ENCODE results near the gene PAAF1.
"Not testable (repeated sequence)": the region's sequence is repeated elsewhere in the genome, so short reads cannot be mapped to it uniquely, and the experiment has no call there.

PAAF1 gene, protein sequence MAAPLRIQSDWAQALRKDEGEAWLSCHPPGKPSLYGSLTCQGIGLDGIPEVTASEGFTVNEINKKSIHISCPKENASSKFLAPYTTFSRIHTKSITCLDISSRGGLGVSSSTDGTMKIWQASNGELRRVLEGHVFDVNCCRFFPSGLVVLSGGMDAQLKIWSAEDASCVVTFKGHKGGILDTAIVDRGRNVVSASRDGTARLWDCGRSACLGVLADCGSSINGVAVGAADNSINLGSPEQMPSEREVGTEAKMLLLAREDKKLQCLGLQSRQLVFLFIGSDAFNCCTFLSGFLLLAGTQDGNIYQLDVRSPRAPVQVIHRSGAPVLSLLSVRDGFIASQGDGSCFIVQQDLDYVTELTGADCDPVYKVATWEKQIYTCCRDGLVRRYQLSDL

DNA sequence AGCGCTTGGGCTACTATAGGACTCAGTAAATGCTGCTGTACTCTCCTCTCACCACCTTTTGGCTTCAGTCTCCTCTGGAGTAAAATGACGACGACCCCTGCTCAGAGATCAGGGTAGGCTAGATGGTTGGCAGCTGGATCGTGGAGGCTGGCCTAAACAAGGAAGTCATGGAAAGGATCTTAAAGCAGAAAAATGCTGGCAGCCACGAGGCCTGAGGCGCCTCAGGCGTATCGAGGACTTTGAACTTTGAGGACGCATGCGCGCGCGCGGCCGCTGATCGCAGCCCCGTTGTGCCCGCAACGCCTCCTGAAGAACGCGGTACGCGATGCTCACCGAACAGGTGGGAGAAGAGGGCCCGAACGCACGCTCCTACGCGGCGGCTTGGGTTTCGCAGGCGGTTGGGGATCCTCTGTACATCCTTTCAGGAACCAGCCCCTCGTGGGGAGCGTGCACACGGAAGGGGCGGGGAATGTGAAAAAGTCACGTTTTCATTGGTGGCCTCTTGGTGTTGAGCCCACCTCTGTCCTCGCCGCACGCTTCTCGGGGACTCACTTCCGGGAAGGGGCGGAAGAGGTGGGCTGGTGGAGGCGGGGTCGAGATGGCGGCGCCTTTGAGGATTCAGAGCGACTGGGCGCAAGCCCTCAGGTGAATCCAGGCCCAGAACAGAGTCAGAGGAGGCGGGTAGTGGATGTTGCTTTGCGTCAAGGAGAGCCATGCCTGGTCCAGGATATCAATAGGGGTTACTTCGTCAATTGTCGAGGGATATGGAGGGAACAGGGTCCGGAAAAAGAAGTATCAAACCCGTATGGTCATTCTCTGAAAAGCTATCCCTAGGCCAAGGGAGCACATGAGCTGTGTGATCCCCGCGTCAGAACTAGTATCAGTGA, at the start of gene PAAF1, which contains the start of gene COA4:
Gene PAAF1, plus strand, starts transcription at position 576 of the 887 bp plus-strand sequence. Its CDS starts 23 bp downstream, at position 599.
Gene COA4, minus strand, starts transcription at position 423 of the 887 bp plus-strand sequence. CDS start 3,468 bp downstream, outside the sequence.
- peak; percentile 88 for DNase-seq (ENCODE audit: low read depth)

DNA sequence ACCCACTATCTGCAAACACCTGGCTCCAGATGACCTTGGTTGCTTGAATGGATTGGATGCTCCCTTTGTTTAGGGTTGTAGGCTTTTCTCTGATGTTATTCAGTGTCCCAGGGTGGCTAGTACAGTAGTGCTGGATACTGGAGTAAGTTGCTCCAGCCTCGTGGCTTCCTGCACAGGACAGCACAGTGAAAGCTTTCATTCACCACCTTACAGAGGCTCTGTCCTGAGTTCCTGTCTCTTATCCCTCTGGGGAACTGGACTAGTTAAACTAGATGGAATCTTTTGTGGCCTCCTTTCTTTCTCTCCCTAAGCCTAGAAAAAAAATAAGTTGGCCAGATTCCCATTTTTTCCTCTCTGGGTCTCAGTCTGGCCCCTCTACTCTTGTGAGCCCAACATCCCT, 46.5 kb upstream of the PAAF1 start:
- DNase-seq (ENCODE audit: low read depth) = no peak

DNA sequence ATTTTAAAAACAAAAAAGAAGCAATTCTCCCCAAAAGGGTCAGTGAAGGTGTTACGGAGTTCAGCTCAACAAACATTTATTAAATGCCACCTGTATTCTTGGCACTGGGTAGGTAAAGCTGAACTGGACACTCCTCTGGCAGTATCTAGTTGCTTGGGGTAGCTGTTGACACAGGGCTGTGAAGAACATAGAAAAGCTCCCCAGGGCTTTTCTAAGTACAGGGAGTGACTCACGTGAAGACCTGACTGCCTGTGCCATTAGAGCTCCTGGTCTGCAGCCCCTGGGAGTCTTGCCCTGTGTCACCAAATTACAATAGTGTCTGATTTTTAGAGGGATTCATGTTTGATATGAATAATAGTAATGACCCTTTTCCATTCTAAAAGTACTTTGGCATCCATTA, 43.7 kb upstream of the PAAF1 start:
- no peak for DNase-seq (ENCODE audit: low read depth)

DNA sequence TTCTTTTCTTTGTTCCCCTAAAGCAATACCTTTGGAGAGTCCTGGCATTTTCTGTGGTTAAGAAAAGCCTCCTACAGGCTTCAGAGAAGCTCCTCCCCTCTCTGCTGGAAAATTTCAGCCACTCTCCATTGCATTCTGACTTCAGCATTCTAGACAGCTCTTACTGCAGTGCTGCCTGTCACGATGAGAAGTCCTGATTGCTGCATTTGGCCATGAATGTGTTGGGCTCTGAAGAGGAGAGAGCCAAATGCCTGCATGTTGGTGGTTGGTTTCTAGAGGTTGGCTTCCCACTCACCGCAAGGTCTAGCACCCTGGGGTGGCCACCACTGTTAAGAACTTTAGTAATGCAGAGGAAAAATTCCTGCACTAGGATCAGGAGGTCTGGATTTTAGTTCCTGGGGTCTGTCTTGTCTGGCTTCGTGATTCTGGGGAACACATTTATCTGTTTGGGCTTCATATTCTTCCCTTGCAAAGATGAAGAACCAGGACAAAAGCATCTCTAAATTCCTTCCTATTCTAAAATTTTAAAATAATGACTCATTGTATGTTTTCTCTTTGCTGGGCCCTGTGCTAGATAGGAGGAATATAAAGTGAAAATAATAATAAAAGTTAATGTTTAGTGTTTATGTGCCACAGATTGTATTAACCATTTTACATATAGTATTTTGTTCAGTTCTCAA, 38.2 kb upstream of the PAAF1 start:
- DNase-seq (ENCODE audit: low read depth) = no peak

DNA sequence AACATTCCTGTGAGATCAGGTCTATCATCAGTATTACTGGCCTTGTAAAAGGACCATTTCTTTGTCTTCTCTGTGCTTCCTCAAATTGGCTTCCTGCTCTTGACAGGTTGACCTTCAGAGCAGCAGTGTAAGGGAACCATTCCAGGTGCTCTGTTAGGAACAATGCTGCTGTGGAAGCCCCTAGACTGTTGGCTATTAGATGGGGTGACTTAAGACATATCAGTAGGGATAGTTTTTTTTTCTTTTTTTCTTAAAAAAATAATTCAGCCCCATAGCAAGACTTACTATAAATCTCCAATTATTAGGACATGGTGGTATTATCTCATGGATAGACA, 37.7 kb upstream of the PAAF1 start:
- DNase-seq (ENCODE audit: low read depth) = no peak

DNA sequence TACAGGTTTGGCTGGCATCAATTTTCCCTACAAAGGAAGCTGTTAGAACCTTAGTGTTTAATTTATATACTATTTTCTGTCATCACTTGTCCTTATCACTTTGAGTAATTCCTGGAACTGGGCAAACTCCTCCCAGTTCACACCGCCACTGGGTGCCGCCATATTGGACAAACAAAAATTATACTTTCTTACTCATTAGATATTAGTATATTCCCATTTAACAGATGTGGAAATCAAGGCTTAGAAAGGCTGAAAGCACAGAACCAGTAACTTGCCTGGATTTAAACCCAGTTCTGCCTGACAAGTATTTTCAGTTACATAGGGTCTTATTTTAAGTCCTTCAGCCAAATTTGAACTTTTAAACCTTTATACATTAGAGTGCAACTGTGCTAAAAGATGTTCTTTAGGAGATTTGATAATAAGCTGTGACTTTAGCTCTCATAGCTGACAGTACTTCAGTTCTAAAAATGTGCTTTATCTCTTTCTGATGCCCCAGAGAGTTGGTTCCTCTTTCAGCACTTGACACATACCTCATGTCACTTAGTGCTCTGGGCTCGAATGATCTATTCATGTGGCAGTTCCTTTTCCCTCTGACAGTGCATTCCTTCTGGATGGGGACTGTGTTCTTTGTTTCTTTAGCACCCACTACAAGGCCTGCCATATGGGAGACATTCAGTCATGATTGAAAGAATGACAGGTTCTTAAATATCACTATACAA, 25.6 kb upstream of the PAAF1 start:
- DNase-seq (ENCODE audit: low read depth) = no peak

DNA sequence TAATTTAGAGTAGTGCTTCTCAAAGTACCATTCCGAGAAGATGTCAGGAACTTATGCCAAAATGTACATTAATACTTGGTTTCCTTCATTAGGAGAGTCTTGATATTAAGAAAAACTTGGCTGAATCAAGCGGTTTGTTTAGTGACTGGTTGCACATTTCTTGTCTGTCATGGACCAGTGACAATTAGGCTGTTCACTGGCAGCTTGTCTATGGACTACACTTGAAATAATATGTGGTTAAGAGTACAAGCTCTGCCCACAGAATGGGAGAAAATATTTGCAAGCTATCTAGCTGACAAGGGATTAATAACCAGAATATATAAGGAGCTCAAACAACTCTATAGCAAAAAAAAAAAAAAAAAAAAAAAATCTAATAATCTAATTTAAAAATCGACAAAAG, 24.8 kb upstream of the PAAF1 start:
- DNase-seq (ENCODE audit: low read depth) = no peak

DNA sequence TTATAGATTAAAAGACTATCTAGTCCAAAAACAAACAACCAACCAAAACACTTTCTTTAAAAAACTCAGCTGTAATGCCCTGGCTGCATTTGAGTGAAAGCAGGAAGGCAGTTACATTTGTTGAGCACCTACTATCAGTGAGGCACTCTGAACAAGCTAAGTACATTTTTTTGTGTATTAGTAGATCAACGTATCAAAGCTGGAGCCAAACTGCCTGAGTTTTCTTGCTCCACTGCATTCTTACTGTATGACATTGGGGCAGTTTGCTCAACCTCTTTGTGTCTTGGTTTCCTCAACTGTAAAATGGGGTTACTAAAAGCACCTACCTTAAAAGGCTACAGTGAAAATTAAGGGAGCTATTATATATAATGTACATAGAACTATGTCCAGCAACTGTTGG, 22.1 kb upstream of the PAAF1 start:
- no peak for DNase-seq (ENCODE audit: low read depth)

DNA sequence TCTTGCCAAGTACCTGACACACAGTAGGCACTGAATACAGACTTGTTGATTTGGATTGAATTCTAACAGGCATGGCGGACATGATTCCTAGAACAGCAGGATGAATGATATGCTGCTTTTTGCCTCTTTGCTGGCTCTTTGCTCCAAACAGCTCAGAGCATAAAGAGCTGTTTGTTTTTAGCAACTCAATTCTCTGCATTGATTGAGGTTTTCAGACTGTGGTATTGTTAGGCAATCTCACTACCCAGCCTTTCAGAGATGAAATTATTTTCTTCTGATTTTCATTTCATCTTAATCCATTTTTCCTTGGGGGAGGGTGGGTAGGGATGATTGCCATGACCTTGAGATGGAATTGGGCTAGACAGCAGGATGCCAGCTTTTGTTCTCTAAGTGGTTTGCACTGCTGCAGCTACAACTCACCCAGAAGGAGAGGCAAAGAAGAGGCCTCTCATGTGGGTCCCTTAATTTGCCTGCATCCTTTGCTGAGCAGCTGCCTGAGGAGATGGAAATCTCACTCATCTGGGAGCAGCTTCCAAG, 20.7 kb upstream of the PAAF1 start:
- DNase-seq (ENCODE audit: low read depth) = no peak

DNA sequence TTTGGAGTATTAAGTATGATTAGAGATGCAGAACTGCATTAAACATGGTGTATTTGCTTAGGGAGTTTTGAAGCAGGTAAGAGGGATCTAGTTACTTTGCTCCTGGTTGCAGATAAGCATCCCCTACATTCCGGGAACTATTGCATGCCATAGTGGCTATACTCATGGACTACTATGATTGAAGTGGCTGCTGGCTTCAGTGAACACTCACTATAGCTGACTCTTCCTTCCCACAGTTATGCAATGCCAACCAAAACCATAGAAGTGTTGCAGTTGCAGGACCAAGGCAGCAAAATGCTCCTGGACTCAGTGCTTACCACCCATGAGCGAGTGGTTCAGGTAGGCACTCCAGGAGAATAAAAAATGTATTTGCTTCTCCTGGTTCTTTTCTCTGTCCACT, 17.1 kb upstream of the PAAF1 start:
- no peak for DNase-seq (ENCODE audit: low read depth)

DNA sequence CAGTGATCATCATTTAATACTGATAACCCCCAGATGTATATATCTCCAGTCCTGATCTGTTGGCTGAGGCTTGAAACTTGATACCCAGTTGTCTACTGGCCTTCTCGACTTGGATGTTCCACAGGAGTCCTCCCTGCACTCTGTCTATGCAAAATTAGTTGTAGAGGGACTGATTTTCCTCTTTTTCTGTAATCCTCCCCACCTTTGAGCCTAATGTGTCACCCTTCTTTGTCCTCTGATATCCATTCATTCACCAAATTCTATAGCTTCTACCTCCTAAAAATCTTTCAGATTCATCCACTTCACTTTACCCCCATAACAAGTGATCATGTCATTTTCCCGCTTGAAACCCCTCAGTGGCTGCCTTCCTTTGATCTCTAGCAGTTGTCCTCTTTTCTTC, 16.6 kb upstream of the PAAF1 start:
- no peak for DNase-seq (ENCODE audit: low read depth)

DNA sequence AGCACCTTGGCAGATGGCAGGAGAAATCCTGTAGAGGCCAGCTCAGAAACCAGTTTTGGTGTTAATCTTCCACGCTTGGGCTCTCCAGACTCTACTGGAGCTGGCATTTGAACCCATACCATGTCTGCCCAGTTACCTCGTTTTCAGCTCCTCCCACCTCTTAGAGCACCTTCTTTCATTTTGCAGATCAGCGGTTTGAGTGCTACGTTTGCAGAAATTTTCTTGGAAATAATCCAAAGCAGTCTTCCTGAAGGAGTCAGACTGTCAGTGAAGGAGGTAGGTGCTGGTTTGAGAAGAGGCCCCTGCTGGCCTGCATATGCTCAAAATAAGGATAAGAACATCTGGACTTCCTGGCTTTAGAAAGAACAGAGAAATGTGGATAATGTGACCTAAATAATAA, 13.8 kb upstream of the PAAF1 start:
- no peak for DNase-seq (ENCODE audit: low read depth)

DNA sequence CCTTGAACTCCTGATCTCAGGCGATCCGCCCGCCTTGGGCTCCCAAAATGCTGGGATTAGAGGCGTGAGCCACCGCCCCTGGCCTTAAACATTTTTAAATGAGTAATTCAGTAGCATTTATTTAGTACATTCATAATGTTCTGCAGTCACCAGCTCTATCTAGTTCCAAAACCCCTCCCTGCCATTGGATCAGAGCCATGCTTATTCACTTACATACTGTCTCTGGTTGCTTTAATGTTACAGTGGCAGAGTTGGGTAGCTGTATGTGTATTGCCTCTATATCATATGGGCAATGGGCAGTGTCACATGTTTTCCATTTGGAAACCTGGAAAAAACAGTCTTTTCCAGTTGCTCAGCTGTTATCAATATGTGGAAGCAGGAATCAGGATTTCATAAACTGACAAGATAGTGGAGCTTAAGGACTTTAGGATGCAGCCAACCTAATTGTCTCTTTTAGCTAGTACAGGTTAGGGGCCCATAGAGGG, 10.7 kb upstream of the PAAF1 start:
- no peak for DNase-seq (ENCODE audit: low read depth)

DNA sequence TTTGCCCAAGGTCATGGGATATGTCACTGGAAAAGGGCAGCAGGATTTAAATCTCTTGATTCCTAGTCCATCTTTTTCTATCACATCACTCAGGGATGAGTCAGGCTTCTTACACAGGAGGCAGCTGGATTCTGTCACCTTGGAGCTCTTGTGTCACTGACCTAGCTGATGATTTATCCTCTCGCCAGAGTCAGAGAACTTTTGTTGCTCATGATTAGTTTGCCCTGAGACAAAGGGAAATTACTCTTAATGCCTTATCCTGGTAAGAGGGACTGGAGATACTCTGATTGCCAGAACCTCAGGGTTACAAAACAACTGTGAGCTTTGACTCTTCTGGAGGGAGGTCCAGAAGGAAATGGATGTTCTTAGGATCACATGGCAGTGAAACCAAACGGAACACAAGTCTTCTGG, 10.2 kb upstream of the PAAF1 start:
- no peak for DNase-seq (ENCODE audit: low read depth)

DNA sequence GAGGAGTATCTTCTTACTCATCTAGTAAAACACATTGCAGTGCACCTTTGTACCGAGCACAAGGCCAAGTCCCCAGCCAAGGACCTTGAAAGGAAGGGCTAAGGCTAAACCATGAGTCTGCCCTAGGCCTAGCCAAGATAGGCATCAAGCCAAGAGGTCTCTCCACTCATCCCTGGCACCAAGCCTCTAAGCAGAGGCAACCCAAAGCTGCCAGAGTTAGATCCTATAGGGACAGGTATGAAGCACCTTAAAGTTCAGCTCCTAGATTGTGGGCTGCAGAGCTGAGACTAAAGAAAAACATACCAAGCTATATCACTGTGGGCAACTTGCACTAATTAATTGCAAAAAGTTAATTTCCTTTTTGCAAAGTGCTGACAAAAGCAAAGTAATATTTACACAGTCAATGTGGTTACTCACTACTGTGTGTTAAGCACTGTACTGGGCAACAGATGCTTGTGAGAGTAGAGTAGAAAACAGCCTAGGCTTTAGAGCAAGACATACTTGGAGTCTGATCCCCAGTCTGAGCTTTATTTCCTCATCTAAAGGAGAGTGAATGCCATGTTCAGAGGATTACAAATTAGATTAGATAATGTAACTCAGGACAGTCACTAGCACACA, 7.4 kb upstream of the PAAF1 start:
- DNase-seq (ENCODE audit: low read depth) = no peak

DNA sequence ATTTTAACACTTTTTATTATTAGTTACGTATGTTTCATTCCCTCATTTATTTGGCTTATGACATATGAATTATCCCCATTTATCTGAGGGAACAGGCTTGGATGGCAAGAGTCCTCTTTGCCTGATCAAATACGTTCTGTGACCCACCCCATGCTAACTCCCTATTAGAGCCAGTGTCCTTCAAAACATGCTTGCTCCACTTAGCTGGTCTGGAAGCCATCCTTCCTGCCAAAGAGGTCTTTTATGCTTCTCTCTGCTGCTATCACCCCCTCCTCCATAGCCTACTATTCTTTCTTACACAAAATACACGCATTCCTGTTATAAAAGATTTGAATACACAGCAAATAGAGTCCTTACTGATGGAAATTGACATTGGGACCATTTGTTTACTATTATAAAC, 6.5 kb upstream of the PAAF1 start:
- no peak for DNase-seq (ENCODE audit: low read depth)

DNA sequence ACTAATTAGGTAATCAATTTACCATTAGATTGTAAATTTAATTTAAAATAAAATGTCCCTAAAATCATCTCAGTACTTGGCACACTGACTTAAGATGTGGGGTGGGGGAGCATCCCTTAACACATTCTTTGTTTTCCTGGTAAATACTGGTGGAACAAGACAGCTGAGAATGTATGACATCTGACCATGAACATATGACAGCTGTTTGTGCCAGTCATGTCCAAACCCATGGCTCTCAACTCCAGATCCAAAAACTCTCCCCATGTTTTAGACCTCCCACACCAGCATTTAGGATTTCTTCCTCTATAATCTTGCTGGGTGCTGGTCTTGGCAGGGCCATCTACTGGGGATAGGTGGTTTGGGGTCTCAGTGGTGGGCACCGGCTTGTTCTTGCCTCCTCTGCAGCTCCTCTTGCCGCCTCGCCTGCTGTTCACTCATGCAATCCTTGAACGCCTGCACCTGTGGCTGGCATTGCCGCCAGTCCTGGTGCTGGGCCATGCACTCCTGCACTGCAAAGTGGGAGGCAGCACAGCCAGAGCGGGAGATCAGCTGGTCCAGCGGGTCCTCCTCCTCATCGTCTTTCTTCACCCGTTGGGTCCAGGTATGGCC, 3.9 kb upstream of the PAAF1 start:
- DNase-seq (ENCODE audit: low read depth) = no peak

DNA sequence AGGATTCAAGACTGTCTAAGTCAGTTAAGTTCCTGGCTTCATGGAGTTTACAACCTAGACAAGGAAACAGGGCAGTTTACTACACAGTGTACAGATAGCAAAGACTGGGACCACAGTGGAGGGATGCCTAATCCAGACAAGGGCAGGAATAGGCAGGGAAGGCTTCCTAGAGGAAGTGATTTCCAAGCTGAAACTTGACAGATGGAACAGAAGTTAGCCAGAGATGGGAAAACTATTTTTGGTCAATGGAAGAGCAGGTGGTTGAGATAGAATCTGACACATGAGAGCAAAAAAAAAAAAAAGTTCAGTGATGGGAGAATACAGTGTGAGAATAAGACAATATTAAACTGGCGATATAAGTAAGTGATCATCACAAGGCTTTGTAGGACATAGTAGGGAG, 1.4 kb upstream of the PAAF1 start:
- DNase-seq (ENCODE audit: low read depth) = no peak

DNA sequence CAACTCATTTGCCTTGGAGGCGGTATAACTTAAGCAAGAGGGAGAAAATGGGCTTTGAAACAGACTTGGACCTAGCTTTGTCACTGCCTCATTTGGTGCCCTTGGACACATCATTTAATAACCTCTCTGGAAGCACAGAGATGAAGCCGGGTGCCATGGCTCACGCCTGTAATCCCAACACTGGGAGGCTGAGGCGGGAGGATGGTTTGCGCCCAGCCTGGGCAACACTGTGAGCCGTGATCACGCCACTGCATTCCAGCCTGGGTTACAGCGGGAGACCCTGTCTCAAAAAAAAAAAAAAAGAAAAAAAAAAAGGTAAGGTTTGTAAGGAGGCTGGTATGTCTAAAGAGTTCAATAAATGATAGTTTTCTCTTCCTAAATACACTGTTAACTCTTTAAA, 959 bp upstream of the PAAF1 start:
- DNase-seq (ENCODE audit: low read depth) = no peak

DNA sequence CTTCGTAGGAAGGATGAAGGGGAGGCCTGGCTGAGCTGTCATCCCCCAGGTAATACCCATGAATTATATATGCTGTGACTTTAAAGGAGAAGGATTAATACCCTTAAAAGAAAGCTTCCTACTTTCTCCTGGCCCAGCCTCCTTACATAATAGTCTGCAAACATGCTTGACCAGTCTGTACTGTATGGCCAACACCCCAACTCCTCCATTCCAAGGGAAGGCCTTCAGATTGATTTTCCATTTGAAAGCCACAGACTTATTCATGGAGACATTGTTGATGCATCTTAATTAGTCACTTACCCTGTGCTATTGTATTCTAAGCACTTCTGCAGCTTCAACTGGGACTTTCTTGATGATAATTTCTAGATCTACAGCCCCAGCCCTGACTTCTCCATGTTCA, 2.0 kb downstream of the PAAF1 start:
- no peak for DNase-seq (ENCODE audit: low read depth)

DNA sequence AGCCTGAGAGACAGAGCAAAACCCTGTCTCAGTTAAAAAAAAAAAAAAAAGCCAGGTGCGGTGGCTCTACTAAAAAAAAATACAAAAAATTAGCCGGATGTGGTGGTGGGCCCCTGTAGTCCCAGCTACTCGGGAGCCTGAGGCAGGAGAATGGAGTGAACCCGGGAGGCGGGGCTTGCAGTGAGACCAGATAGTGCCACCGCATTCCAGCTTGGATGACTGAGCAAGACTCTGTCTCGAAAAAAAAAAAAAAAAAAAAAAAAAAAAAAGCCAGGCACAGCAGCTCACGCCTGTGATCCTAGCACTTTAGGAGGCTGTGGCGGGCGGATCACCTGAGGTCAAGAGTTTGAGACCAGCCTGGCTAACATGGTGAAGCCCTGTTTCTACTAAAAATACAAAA, 3.6 kb downstream of the PAAF1 start:
- not testable (repeated sequence) for DNase-seq (ENCODE audit: low read depth)

All from activated T-cell treated with anti-CD3 and anti-CD28 coated beads for 1 hour (primary cell).